Nephron progenitor cell (in vitro differentiated cells): ENCODE data around the gene UBAP2L.
"Not testable (repeated sequence)": the region's sequence is repeated elsewhere in the genome, so short reads cannot be mapped to it uniquely, and the experiment has no call there.

Source experiments
- DNase-seq: peaks from one replicate; pipeline ENCODE4 v3.0.0; 2021
- H3K27ac Mint-ChIP-seq: 2 replicates; pipeline ENCODE4 v1.8.0; 2021; ENCODE audit warnings: mild to moderate bottlenecking, moderate library complexity, mixed read lengths
- H3K27me3 Mint-ChIP-seq: 2 replicates; pipeline ENCODE4 v1.8.0; 2021; ENCODE audit warnings: mild to moderate bottlenecking, low read depth, mixed read lengths; ENCODE audit not compliant: poor library complexity
- H3K36me3 Mint-ChIP-seq: 2 replicates; pipeline ENCODE4 v1.8.0; 2021; ENCODE audit warnings: low read depth, mixed read lengths
- H3K4me1 Mint-ChIP-seq: 2 replicates; pipeline ENCODE4 v1.8.0; 2021; ENCODE audit warnings: mixed read lengths
- H3K4me3 Mint-ChIP-seq: 2 replicates; pipeline ENCODE4 v1.8.0; 2021; ENCODE audit warnings: mild to moderate bottlenecking, moderate library complexity, mixed read lengths
- H3K9me3 Mint-ChIP-seq: 2 replicates; pipeline ENCODE4 v1.8.0; 2021; ENCODE audit warnings: mild to moderate bottlenecking, moderate library complexity, mixed read lengths
- TF ChIP-seq, protein P1 (sequence below): fragments of 200-600 bp; sonication (generic); IDR thresholded peaks from 2 replicates; pipeline ENCODE4 v1.5.0; 2021; ENCODE audit warnings: antibody characterized with exemption

Gene UBAP2L

GRCh38 chr1:154192476-154192875 is 28.3 kb upstream of the UBAP2L start:
- no peak overlapping the region for H3K27ac Mint-ChIP-seq
- no peaks in the 10 kb centered on the region for H3K9me3 Mint-ChIP-seq
- H3K4me1 Mint-ChIP-seq, result peaks cover 37% of the 10 kb centered on the region
- TF ChIP-seq, protein P1, sequence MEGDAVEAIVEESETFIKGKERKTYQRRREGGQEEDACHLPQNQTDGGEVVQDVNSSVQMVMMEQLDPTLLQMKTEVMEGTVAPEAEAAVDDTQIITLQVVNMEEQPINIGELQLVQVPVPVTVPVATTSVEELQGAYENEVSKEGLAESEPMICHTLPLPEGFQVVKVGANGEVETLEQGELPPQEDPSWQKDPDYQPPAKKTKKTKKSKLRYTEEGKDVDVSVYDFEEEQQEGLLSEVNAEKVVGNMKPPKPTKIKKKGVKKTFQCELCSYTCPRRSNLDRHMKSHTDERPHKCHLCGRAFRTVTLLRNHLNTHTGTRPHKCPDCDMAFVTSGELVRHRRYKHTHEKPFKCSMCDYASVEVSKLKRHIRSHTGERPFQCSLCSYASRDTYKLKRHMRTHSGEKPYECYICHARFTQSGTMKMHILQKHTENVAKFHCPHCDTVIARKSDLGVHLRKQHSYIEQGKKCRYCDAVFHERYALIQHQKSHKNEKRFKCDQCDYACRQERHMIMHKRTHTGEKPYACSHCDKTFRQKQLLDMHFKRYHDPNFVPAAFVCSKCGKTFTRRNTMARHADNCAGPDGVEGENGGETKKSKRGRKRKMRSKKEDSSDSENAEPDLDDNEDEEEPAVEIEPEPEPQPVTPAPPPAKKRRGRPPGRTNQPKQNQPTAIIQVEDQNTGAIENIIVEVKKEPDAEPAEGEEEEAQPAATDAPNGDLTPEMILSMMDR, result no peak
- peaks cover 49% of the 10 kb centered on the region for H3K27me3 Mint-ChIP-seq
- no peak overlapping the region for H3K4me3 Mint-ChIP-seq
- DNase-seq, result no peak
- no peaks in the 10 kb centered on the region for H3K36me3 Mint-ChIP-seq

- TF ChIP-seq, protein P1, result no peak
- Mint-ChIP-seq H3K4me3 (no peak overlapping the region), H3K27ac (no peak overlapping the region), H3K27me3 (peaks cover 48% of the 10 kb centered on the region), H3K4me1 (peaks cover 43% of the 10 kb centered on the region), H3K9me3 (no peaks in the 10 kb centered on the region), H3K36me3 (no peaks in the 10 kb centered on the region)
- no peak for DNase-seq
Measured at GRCh38 chr1:154193821-154194220, 26.9 kb upstream of the UBAP2L start.

DNA sequence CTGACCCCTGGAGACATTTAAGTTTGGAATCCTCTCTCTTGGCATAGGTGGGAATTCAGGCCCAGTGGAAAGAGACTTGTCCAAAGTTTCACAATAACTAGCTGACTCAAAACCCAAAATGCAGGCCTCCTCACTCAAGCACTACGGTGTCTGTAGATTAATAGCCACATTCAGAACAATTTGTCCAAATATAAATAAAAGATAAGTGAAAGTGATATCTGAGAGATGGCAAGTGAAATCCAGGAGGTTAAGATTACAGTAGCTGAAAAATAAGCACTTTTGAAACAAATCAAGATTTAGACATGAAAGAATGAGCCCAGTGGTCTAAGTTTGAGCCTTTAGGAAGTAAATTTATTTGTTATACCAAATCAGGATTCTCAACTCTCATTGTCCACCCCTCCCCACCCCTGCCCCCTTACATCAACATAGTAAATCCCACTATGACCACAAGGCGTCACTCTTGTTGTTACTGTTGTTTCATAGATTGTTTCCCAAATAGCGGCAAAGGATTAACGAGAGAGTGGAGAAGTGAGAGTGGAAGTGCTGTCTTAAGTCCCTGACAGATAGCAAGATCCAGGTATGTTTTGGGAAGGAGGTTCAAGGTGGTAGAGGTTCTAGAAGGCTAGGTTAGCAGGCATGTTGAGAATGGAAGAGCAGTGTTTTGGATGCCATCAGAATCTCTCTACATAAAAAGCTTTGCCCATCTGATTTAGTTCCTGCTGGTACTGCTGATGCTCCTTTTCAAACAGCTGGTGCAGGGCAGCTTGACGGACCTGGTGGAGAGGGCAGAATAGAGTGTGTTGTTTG is 21.8 kb upstream of the UBAP2L start:
- peak; percentile 31 for DNase-seq

GRCh38 chr1:154199563-154199879 is 21.2 kb upstream of the UBAP2L start:
- no peak overlapping the region for H3K4me3 Mint-ChIP-seq
- H3K9me3 Mint-ChIP-seq, result no peaks in the 10 kb centered on the region
- peaks cover 27% of the 10 kb centered on the region for H3K4me1 Mint-ChIP-seq
- no peak overlapping the region for H3K27ac Mint-ChIP-seq
- H3K36me3 Mint-ChIP-seq, result no peaks in the 10 kb centered on the region
- TF ChIP-seq, protein P1, result no peak
- DNase-seq, result no peak
- peaks cover 8% of the 10 kb centered on the region for H3K27me3 Mint-ChIP-seq

More for the DNA sequence above, 21.8 kb upstream of the UBAP2L start:
- Mint-ChIP-seq H3K36me3 (no peaks in the 10 kb centered on the region), H3K27me3 (peaks cover 13% of the 10 kb centered on the region), H3K4me3 (no peak overlapping the region), H3K4me1 (peaks cover 27% of the 10 kb centered on the region), H3K27ac (no peak overlapping the region), H3K9me3 (no peaks in the 10 kb centered on the region)
- TF ChIP-seq, protein P1, result peak; percentile 40

DNA sequence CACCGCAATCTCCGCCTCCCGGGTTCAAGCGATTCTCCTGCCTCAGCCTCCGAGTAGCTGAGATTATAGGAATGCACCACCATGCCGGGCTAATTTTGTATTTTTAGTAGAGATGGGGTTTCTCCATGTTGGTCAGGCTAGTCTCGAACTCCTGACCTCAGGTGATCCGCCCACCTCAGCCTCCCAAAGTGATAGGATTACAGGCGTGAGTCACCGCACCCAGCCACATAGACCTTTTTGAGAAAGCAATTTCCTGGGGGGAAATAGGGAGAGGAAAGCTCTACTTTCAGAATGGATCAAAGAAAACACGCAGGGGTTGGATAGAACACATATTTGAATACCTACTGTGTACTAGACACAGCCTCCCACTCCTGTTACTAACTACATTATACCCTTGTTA is 15.0 kb upstream of the UBAP2L start:
- not testable (repeated sequence) for H3K4me1 Mint-ChIP-seq, DNase-seq, H3K4me3 Mint-ChIP-seq, H3K9me3 Mint-ChIP-seq, H3K27me3 Mint-ChIP-seq
- Mint-ChIP-seq H3K27ac (peak overlapping the region; percentile 98), H3K36me3 (peaks cover 52% of the 10 kb centered on the region)

GRCh38 chr1:154206196-154206595 is 14.6 kb upstream of the UBAP2L start, which contains the start of gene CFAP141:
TSS of gene CFAP141 (minus strand) at chr1:154206333. CDS start at chr1:154206307, 26 bp downstream.
- TF ChIP-seq, protein P1, result no peak
- Mint-ChIP-seq H3K4me3 (no peak within 1 kb of the TSS), H3K36me3 (peaks cover 54% of the 10 kb centered on the region), H3K4me1 (no peaks in the 10 kb centered on the region), H3K9me3 (no peaks in the 10 kb centered on the region), H3K27me3 (no peaks in the 10 kb centered on the region), H3K27ac (peak within 1 kb of the TSS; percentile 98)
- DNase-seq, result no peak
